PC-9 (cell line): Measurements from ENCODE around the gene CMIP.

Experiments
- EZH2 ChIP-seq: fragments of 200-600 bp; sonication (generic); IDR thresholded peaks from 2 replicates; pipeline ENCODE4 v1.8.0; 2017; ENCODE audit warnings: antibody characterized with exemption, low read depth
- TF ChIP-seq, protein P1 (sequence below): fragments of 200-600 bp; sonication (generic); conservative IDR thresholded peaks from 2 replicates; pipeline ENCODE4 v1.6.1; 2017; ENCODE audit warnings: mixed run types, antibody characterized with exemption, mild to moderate bottlenecking, moderate library complexity

DNA sequence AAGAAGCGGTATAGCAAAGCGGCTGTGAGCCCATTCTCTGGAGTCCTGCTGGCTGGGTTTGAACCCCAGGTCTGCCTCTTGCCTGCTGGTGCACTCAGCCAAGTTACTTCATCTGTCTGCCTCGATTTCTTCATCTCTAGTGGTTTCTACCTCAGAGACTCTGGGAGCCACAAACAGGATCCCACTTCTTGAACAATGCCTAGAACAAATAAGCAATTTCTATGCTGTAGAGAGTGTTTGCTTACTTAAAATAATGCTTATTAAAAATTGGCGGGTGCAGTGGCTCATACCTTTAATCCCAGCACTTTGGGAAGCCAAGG is 75.5 kb downstream of the CMIP start:
- TF ChIP-seq, protein P1, sequence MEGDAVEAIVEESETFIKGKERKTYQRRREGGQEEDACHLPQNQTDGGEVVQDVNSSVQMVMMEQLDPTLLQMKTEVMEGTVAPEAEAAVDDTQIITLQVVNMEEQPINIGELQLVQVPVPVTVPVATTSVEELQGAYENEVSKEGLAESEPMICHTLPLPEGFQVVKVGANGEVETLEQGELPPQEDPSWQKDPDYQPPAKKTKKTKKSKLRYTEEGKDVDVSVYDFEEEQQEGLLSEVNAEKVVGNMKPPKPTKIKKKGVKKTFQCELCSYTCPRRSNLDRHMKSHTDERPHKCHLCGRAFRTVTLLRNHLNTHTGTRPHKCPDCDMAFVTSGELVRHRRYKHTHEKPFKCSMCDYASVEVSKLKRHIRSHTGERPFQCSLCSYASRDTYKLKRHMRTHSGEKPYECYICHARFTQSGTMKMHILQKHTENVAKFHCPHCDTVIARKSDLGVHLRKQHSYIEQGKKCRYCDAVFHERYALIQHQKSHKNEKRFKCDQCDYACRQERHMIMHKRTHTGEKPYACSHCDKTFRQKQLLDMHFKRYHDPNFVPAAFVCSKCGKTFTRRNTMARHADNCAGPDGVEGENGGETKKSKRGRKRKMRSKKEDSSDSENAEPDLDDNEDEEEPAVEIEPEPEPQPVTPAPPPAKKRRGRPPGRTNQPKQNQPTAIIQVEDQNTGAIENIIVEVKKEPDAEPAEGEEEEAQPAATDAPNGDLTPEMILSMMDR = no peak
- TF ChIP-seq EZH2 = no peak
